PC-9 (cell line): Measurements from ENCODE around the gene TMEM18.

Source experiments
- CTCF ChIP-seq: fragments of 200-600 bp; sonication (generic); conservative IDR thresholded peaks from 2 replicates; pipeline ENCODE4 v1.6.1; 2017; ENCODE audit warnings: mixed run types, antibody characterized with exemption, mild to moderate bottlenecking, moderate library complexity
- EZH2 ChIP-seq: fragments of 200-600 bp; sonication (generic); IDR thresholded peaks from 2 replicates; pipeline ENCODE4 v1.8.0; 2017; ENCODE audit warnings: antibody characterized with exemption, low read depth

GRCh38 chr2:634636-635388, 42.4 kb downstream of the TMEM18 start:
- TF ChIP-seq CTCF = no peak
- no peak for TF ChIP-seq EZH2
